GM10266 (cell line): Measurements from ENCODE around the gene RRP36.
A peak's percentile ranks its signal among the peaks of the same experiment; 100 is the strongest.

Experiments used
- DNase-seq: peaks from one replicate; pipeline ENCODE4 v3.0.0; 2012; ENCODE audit errors: extremely low spot score
- CTCF ChIP-seq: IDR thresholded peaks from 2 replicates; pipeline ENCODE4 v1.5.1; 2012; ENCODE audit warnings: mild to moderate bottlenecking, low read depth; ENCODE audit not compliant: control insufficient read depth, insufficient read depth; ENCODE audit errors: missing control alignments

RRP36 gene

GRCh38 chr6:43009124-43009523 is 12.3 kb upstream of the RRP36 start:
- peak; percentile 34 for TF ChIP-seq CTCF
- DNase-seq, result peak; percentile 51

DNA sequence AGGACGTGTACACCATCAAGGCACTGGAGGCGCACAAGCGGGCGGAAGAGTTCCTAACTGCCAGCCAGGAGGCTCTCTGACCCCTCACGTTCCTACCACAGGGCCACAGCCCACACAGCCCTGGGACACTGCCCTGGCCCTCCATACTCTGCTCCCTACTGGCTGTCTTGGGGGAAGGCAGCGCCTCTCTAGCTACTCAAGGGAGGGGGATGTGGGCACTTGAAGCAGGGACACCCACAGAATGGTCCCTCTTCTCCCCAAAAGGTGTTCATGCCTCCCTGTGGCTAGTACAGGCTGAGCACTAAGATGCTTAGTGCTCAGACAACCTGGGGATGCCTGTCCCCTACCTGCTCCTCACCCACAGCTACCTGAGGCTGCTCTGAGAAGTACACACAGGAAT is 10.2 kb upstream of the RRP36 start:
- TF ChIP-seq CTCF, result no peak
- DNase-seq, result no peak

- TF ChIP-seq CTCF, result no peak
- DNase-seq, result no peak
Observed at GRCh38 chr6:43012364-43012763, 9.1 kb upstream of the RRP36 start.

GRCh38 chr6:43013097-43013842 is 8.2 kb upstream of the RRP36 start:
- TF ChIP-seq CTCF, result no peak
- no peak for DNase-seq

- DNase-seq, result peak; percentile 99
- no peak for TF ChIP-seq CTCF
Observed at GRCh38 chr6:43013843-43014433, 7.5 kb upstream of the RRP36 start, which contains the start of the genes KLHDC3 and MEA1. TSS of gene KLHDC3 (plus strand) at chr6:43014249. CDS start at chr6:43017193, 2,944 bp downstream. TSS of gene MEA1 (minus strand) at chr6:43013946. CDS start at chr6:43013813, 133 bp downstream.

GRCh38 chr6:43014434-43014909 is 7.0 kb upstream of the RRP36 start:
- no peak for TF ChIP-seq CTCF
- no peak for DNase-seq
